GM23338 (cell line): ENCODE measurements around the gene POU2AF3. TPM values are rescaled to one million over a fixed set of nuclear protein-coding genes. Genes with fewer than 3 reads are reported as not detected.

ENCODE experiments used
- ATAC-seq: fragments of 200-7000 bp; cut with Tn5 transposase; 3 replicates; pipeline ENCODE4 v1.9.1; 2020
- DNase-seq: peaks from one replicate; pipeline ENCODE4 v3.0.0-alpha.2; 2015; ENCODE audit warnings: low spot score
- H2AFZ ChIP-seq: fragments of 200-600 bp; sonication (generic); 2 replicates; pipeline ENCODE4 v1.8.0; 2016; ENCODE audit warnings: antibody characterized with exemption, mild to moderate bottlenecking, moderate library complexity
- H3F3A ChIP-seq: fragments of 200-600 bp; sonication (generic); replicated peaks from 2 replicates; pipeline ENCODE4 v1.8.0; 2017; ENCODE audit warnings: antibody characterized with exemption, mixed run types, low read depth
- H3K27ac ChIP-seq: fragments of 200-600 bp; sonication (generic); 2 replicates; pipeline ENCODE4 v1.6.1; 2016; ENCODE audit warnings: low read depth
- H3K27me3 ChIP-seq: fragments of 200-600 bp; sonication (generic); 2 replicates; pipeline ENCODE4 v1.8.0; 2016; ENCODE audit warnings: mild to moderate bottlenecking, mixed run types, moderate library complexity; ENCODE audit not compliant: insufficient read depth
- H3K36me3 ChIP-seq: fragments of 200-600 bp; sonication (generic); 2 replicates; pipeline ENCODE4 v1.8.0; 2016; ENCODE audit warnings: mild to moderate bottlenecking; ENCODE audit not compliant: insufficient read depth
- H3K4me1 ChIP-seq: fragments of 200-600 bp; sonication (generic); 2 replicates; pipeline ENCODE4 v1.8.0; 2016; ENCODE audit warnings: mild to moderate bottlenecking, moderate library complexity; ENCODE audit not compliant: insufficient read depth
- H3K4me2 ChIP-seq: fragments of 200-600 bp; sonication (generic); 2 replicates; pipeline ENCODE4 v1.7.1; 2017; ENCODE audit warnings: mixed run types
- H3K4me3 ChIP-seq: fragments of 200-600 bp; sonication (generic); 2 replicates; pipeline ENCODE4 v1.6.1; 2016; ENCODE audit warnings: mixed run types
- H3K79me2 ChIP-seq: fragments of 200-600 bp; sonication (generic); replicated peaks from 2 replicates; pipeline ENCODE4 v1.8.0; 2017; ENCODE audit warnings: mild to moderate bottlenecking; ENCODE audit not compliant: insufficient read depth
- H3K9me2 ChIP-seq: fragments of 200-600 bp; sonication (generic); 2 replicates; pipeline ENCODE4 v1.8.0; 2017; ENCODE audit not compliant: insufficient read depth
- H4K20me1 ChIP-seq: fragments of 200-600 bp; sonication (generic); replicated peaks from 2 replicates; pipeline ENCODE4 v1.8.0; 2017; ENCODE audit warnings: mild to moderate bottlenecking; ENCODE audit not compliant: insufficient read depth
- H3K27ac Mint-ChIP-seq: 2 replicates; pipeline ENCODE4 v1.8.0; 2020; ENCODE audit warnings: inconsistent platforms, mild to moderate bottlenecking, moderate library complexity, mixed read lengths
- H3K27me3 Mint-ChIP-seq: 3 replicates; pipeline ENCODE4 v1.8.0; 2022; ENCODE audit warnings: low read depth, mild to moderate bottlenecking, moderate library complexity, mixed read lengths, inconsistent platforms; ENCODE audit not compliant: insufficient read depth, poor library complexity
- H3K36me3 Mint-ChIP-seq: 3 replicates; pipeline ENCODE4 v1.8.0; 2021; ENCODE audit warnings: low read depth, mild to moderate bottlenecking, inconsistent platforms, moderate library complexity, mixed read lengths
- H3K4me1 Mint-ChIP-seq: 3 replicates; pipeline ENCODE4 v1.8.0; 2020; ENCODE audit warnings: mild to moderate bottlenecking, inconsistent platforms, mixed read lengths
- H3K4me3 Mint-ChIP-seq: 3 replicates; pipeline ENCODE4 v1.8.0; 2021; ENCODE audit warnings: moderate library complexity, mild to moderate bottlenecking, inconsistent platforms, mixed read lengths
- H3K9me3 Mint-ChIP-seq: 3 replicates; pipeline ENCODE4 v1.8.0; 2020; ENCODE audit warnings: moderate library complexity, mild to moderate bottlenecking, inconsistent platforms, mixed read lengths
- CREB1 ChIP-seq: fragments of 250-450 bp; sonication (Bioruptor Pico); IDR thresholded peaks from 2 replicates; pipeline ENCODE4 v1.5.0; 2020; ENCODE audit warnings: low read depth, mild to moderate bottlenecking, moderate library complexity
- EZH2phosphoT487 ChIP-seq: fragments of 200-600 bp; sonication (generic); IDR thresholded peaks from one replicate; pipeline ENCODE4 v1.8.1; 2018; ENCODE audit warnings: antibody characterized with exemption; ENCODE audit not compliant: unreplicated experiment
- JUNB ChIP-seq: IDR thresholded peaks from one replicate; pipeline ENCODE4 v1.6.1; 2016; ENCODE audit warnings: antibody characterized with exemption; ENCODE audit not compliant: unreplicated experiment
- POLR2AphosphoS5 ChIP-seq: IDR thresholded peaks from 2 replicates; pipeline ENCODE4 v1.6.1; 2016; ENCODE audit warnings: antibody characterized with exemption, low read depth
- STAT1 ChIP-seq: IDR thresholded peaks from one replicate; pipeline ENCODE4 v1.6.1; 2016; ENCODE audit warnings: antibody characterized with exemption; ENCODE audit not compliant: unreplicated experiment
- ZNF114 ChIP-seq: fragments of 250-450 bp; sonication (Bioruptor Pico); IDR thresholded peaks from 2 replicates; pipeline ENCODE4 v1.5.0; 2020; ENCODE audit warnings: mild to moderate bottlenecking, moderate library complexity
- ZNF331 ChIP-seq: fragments of 250-450 bp; sonication (Bioruptor Pico); IDR thresholded peaks from 2 replicates; pipeline ENCODE4 v1.5.0; 2020; ENCODE audit warnings: low read depth, mild to moderate bottlenecking, moderate library complexity
- polyA plus RNA-seq: library from polyadenylated mRNA; unstranded; fragments of >200 nt; fragmentation: Nextera tagmentation; extraction: Ambion mirVana; gene quantifications from 2 replicates; pipeline ENCODE4 v1.2.1, GENCODE V29; 2016
- total RNA-seq: library from RNA; depleted of rRNA; stranded (reverse); fragments of >200 nt; shearing (Covaris generic); gene quantifications from 2 replicates; pipeline ENCODE4 v1.2.3, GENCODE V29; 2014
- TF ChIP-seq, protein P1 (sequence below): IDR thresholded peaks from one replicate; pipeline ENCODE4 v1.6.1; 2018; ENCODE audit warnings: antibody characterized with exemption; ENCODE audit not compliant: unreplicated experiment
- TF ChIP-seq, protein P2 (sequence below): IDR thresholded peaks from 2 replicates; pipeline ENCODE4 v1.6.1; 2016; ENCODE audit warnings: antibody characterized with exemption
- TF ChIP-seq, protein P3 (sequence below), 2 experiments: fragments of 200-600 bp in 1 of 2; sonication (generic) in 1 of 2; conservative IDR thresholded peaks; 2 replicates each; pipeline versions ENCODE4 v1.5.1 to v1.6.1; 2016 to 2017; ENCODE audit warnings: antibody characterized with exemption in 2 of 2, low read depth in 2 of 2, mild to moderate bottlenecking in 2 of 2, moderate library complexity in 1 of 2
- TF ChIP-seq, protein P4 (sequence below): fragments of 250-450 bp; sonication (Bioruptor Pico); IDR thresholded peaks from 2 replicates; pipeline ENCODE4 v1.5.0; 2020; ENCODE audit warnings: mild to moderate bottlenecking, moderate library complexity

The POU2AF3 gene
- total and polyA plus RNA-seq, 2 experiments from 2014 or later: 2.7 to 3.4 TPM

DNA sequence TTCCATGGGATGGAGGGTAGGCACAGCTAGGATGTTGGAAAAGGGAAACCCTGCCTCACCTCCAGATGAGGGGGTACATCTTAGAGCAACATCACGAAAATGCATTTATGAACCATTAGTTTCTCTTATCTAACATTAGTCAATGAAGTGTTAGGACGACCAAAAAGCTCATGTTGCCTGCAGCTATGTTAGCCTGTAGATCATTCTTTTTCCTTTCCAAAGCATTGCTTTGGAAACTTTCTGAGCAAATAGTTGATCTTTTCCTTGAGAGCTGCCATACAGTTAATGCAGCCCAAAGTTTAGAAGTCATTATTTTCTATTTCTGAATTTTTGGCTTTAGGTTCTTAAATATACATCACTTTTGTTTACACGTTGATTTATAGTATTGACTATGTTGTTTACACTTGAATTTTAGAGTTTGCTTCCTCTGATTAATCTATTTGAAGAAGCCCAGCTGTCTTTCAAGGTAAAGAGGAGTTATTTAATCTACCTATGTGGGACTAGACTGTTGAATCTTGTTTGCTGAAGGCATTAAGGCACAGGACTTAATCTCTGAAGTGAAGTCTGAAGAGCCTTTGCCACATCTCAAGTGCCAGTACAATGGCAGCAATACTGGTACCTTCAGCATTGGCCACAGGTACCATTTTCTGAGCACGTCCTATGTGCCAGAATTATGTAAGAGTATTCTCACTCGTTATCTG, 11.0 kb downstream of the POU2AF3 start (continued):
- TF ChIP-seq ZNF114 (CRISPR knock-in tag) (no peak), STAT1 (no peak), ZNF331 (CRISPR knock-in tag) (no peak), JUNB (no peak)
- TF ChIP-seq, protein P1, sequence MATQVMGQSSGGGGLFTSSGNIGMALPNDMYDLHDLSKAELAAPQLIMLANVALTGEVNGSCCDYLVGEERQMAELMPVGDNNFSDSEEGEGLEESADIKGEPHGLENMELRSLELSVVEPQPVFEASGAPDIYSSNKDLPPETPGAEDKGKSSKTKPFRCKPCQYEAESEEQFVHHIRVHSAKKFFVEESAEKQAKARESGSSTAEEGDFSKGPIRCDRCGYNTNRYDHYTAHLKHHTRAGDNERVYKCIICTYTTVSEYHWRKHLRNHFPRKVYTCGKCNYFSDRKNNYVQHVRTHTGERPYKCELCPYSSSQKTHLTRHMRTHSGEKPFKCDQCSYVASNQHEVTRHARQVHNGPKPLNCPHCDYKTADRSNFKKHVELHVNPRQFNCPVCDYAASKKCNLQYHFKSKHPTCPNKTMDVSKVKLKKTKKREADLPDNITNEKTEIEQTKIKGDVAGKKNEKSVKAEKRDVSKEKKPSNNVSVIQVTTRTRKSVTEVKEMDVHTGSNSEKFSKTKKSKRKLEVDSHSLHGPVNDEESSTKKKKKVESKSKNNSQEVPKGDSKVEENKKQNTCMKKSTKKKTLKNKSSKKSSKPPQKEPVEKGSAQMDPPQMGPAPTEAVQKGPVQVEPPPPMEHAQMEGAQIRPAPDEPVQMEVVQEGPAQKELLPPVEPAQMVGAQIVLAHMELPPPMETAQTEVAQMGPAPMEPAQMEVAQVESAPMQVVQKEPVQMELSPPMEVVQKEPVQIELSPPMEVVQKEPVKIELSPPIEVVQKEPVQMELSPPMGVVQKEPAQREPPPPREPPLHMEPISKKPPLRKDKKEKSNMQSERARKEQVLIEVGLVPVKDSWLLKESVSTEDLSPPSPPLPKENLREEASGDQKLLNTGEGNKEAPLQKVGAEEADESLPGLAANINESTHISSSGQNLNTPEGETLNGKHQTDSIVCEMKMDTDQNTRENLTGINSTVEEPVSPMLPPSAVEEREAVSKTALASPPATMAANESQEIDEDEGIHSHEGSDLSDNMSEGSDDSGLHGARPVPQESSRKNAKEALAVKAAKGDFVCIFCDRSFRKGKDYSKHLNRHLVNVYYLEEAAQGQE: no peak
- TF ChIP-seq, protein P2, sequence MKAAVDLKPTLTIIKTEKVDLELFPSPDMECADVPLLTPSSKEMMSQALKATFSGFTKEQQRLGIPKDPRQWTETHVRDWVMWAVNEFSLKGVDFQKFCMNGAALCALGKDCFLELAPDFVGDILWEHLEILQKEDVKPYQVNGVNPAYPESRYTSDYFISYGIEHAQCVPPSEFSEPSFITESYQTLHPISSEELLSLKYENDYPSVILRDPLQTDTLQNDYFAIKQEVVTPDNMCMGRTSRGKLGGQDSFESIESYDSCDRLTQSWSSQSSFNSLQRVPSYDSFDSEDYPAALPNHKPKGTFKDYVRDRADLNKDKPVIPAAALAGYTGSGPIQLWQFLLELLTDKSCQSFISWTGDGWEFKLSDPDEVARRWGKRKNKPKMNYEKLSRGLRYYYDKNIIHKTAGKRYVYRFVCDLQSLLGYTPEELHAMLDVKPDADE: no peak

DNA sequence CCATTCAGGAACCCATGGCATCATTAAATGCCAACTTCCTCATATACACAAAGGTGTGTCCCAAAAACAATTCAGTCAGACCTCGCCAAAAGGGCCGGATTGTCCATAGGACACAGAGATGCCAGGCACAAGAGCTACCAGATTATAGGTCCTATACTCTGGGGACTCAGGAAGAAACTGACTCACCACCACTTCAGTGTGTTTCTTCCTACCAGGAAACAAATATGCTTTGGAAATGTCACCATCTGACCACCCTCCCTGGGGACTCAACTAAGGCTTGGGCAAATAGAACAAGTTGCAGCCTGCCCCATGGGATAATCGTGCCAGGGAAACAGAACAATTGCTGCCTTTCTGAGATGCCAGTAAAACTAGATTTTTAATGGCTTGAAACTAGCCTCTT, 11.7 kb downstream of the POU2AF3 start:
- TF ChIP-seq, protein P3, sequence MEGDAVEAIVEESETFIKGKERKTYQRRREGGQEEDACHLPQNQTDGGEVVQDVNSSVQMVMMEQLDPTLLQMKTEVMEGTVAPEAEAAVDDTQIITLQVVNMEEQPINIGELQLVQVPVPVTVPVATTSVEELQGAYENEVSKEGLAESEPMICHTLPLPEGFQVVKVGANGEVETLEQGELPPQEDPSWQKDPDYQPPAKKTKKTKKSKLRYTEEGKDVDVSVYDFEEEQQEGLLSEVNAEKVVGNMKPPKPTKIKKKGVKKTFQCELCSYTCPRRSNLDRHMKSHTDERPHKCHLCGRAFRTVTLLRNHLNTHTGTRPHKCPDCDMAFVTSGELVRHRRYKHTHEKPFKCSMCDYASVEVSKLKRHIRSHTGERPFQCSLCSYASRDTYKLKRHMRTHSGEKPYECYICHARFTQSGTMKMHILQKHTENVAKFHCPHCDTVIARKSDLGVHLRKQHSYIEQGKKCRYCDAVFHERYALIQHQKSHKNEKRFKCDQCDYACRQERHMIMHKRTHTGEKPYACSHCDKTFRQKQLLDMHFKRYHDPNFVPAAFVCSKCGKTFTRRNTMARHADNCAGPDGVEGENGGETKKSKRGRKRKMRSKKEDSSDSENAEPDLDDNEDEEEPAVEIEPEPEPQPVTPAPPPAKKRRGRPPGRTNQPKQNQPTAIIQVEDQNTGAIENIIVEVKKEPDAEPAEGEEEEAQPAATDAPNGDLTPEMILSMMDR (conservative IDR thresholded peaks at IDR 0.05; ENCODE audit: low read depth in 2 of 2): no peak
- TF ChIP-seq, protein P4, sequence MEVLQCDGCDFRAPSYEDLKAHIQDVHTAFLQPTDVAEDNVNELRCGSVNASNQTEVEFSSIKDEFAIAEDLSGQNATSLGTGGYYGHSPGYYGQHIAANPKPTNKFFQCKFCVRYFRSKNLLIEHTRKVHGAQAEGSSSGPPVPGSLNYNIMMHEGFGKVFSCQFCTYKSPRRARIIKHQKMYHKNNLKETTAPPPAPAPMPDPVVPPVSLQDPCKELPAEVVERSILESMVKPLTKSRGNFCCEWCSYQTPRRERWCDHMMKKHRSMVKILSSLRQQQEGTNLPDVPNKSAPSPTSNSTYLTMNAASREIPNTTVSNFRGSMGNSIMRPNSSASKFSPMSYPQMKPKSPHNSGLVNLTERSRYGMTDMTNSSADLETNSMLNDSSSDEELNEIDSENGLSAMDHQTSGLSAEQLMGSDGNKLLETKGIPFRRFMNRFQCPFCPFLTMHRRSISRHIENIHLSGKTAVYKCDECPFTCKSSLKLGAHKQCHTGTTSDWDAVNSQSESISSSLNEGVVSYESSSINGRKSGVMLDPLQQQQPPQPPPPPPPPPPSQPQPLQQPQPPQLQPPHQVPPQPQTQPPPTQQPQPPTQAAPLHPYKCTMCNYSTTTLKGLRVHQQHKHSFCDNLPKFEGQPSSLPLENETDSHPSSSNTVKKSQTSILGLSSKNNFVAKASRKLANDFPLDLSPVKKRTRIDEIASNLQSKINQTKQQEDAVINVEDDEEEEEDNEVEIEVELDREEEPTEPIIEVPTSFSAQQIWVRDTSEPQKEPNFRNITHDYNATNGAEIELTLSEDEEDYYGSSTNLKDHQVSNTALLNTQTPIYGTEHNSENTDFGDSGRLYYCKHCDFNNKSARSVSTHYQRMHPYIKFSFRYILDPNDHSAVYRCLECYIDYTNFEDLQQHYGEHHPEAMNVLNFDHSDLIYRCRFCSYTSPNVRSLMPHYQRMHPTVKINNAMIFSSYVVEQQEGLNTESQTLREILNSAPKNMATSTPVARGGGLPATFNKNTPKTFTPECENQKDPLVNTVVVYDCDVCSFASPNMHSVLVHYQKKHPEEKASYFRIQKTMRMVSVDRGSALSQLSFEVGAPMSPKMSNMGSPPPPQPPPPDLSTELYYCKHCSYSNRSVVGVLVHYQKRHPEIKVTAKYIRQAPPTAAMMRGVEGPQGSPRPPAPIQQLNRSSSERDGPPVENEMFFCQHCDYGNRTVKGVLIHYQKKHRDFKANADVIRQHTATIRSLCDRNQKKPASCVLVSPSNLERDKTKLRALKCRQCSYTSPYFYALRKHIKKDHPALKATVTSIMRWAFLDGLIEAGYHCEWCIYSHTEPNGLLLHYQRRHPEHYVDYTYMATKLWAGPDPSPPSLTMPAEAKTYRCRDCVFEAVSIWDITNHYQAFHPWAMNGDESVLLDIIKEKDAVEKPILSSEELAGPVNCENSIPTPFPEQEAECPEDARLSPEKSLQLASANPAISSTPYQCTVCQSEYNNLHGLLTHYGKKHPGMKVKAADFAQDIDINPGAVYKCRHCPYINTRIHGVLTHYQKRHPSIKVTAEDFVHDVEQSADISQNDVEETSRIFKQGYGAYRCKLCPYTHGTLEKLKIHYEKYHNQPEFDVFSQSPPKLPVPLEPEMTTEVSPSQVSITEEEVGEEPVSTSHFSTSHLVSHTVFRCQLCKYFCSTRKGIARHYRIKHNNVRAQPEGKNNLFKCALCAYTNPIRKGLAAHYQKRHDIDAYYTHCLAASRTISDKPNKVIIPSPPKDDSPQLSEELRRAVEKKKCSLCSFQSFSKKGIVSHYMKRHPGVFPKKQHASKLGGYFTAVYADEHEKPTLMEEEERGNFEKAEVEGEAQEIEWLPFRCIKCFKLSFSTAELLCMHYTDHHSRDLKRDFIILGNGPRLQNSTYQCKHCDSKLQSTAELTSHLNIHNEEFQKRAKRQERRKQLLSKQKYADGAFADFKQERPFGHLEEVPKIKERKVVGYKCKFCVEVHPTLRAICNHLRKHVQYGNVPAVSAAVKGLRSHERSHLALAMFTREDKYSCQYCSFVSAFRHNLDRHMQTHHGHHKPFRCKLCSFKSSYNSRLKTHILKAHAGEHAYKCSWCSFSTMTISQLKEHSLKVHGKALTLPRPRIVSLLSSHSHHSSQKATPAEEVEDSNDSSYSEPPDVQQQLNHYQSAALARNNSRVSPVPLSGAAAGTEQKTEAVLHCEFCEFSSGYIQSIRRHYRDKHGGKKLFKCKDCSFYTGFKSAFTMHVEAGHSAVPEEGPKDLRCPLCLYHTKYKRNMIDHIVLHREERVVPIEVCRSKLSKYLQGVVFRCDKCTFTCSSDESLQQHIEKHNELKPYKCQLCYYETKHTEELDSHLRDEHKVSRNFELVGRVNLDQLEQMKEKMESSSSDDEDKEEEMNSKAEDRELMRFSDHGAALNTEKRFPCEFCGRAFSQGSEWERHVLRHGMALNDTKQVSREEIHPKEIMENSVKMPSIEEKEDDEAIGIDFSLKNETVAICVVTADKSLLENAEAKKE (CRISPR knock-in tag): no peak
- TF ChIP-seq EZH2phosphoT487 (no peak), ZNF114 (CRISPR knock-in tag) (no peak), POLR2AphosphoS5 (no peak), JUNB (no peak), CREB1 (no peak), ZNF331 (CRISPR knock-in tag) (no peak)
- Mint-ChIP-seq H3K27ac (no peak overlapping the region), H3K4me3 (no peak overlapping the region), H3K36me3 (no peaks in the 10 kb centered on the region), H3K27me3 (peaks cover 1% of the 10 kb centered on the region), H3K9me3 (no peaks in the 10 kb centered on the region), H3K4me1 (peaks cover 7% of the 10 kb centered on the region; the same call in 2 of the 3 replicates)
- H3K4me1 ChIP-seq: no peaks in the 10 kb centered on the region
- no peak overlapping the region for H3K4me3 ChIP-seq
- H3K27ac ChIP-seq: no peak overlapping the region
- H3K9me2 ChIP-seq: no peaks in the 10 kb centered on the region
- H2AFZ ChIP-seq: no peak overlapping the region
- no peaks in the 10 kb centered on the region for H3K27me3 ChIP-seq
- ATAC-seq: no peak
- H4K20me1 ChIP-seq: no peaks in the 10 kb centered on the region
- no peaks in the 10 kb centered on the region for H3K36me3 ChIP-seq
- no peak overlapping the region for H3K4me2 ChIP-seq
- H3F3A ChIP-seq: no peaks in the 10 kb centered on the region
- H3K79me2 ChIP-seq: no peaks in the 10 kb centered on the region
- no peak for DNase-seq
